Measurements from ENCODE around the gene SLAMF8. TPM values are rescaled to one million over a fixed set of nuclear protein-coding genes. Genes with fewer than 3 reads are reported as not detected.

The SLAMF8 gene
- total RNA-seq, 1 experiment from 2014 or later, result not detected

DNA sequence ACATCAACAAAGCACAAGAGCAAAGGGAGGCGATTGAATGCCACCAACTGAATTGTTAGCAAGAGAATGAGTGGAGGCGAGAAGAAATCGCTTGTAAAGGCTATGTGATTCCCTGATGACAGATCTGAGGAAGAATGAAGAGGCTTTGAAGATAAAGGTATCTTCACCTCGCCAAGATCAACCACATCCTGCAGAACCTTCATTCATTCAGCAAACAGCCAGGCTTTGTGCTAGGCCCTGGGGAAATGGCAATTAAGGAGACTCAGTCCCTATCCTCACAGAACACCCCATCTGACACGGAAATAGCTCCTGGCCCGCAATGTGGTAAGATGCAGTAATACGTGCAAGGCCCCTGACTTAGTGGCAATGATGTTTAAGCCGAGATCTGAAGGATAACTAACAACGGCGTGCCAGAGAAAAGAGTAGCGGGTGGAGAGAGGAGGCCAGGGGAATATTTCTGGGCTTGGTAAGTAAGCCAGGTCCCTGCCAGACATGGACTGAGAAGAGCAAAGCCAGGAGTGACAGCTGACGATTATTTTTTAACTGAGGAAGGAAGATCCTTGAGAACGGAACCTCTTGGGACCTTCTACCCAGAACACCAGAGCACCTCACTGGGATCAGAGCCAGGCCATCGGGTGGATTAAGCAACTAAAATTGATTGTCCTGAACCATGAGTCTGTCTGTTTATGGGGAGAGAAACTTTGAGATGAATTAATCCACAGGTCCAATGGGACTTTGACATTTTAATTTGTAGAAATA is 40.4 kb downstream of the SLAMF8 start:
- no peaks in the 10 kb centered on the region for H3K36me3 Mint-ChIP-seq

More for the DNA sequence above, 40.4 kb downstream of the SLAMF8 start:
- H3K9me3 Mint-ChIP-seq, result no peaks in the 10 kb centered on the region
- H3K4me1 Mint-ChIP-seq, result peaks cover 4% of the 10 kb centered on the region
- no peak overlapping the region for H3K4me3 Mint-ChIP-seq
- H3K27me3 Mint-ChIP-seq (ENCODE audit: low read depth), result no peaks in the 10 kb centered on the region
- ChIA-PET POLR2A (interaction anchor here (0.5 kb wide), 1 partner anchor 165 kb away, joined by 3 read pairs; no protein-coding TSS in a partner anchor), CTCF (interaction anchor here (1.0 kb wide), 1 partner anchor 13 kb away, joined by 3 read pairs; no protein-coding TSS in a partner anchor)
- ATAC-seq (no peak), DNase-seq (ENCODE audit: low spot score) (no peak)
- H3K27ac Mint-ChIP-seq, result no peak overlapping the region
- TF ChIP-seq HMGA2 (CRISPR knock-in tag; IDR thresholded peaks at IDR 0.05), result no peak
- TF ChIP-seq ZBTB21 (CRISPR knock-in tag; IDR thresholded peaks at IDR 0.05; ENCODE audit: borderline replicate concordance), result no peak
- TF ChIP-seq, protein P1, sequence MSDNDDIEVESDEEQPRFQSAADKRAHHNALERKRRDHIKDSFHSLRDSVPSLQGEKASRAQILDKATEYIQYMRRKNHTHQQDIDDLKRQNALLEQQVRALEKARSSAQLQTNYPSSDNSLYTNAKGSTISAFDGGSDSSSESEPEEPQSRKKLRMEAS (CRISPR knock-in tag; IDR thresholded peaks at IDR 0.05), result no peak
- no peak for TF ChIP-seq ZNF317 (CRISPR knock-in tag; IDR thresholded peaks at IDR 0.05; ENCODE audit: borderline replicate concordance, low read depth)
- TF ChIP-seq, protein P2, sequence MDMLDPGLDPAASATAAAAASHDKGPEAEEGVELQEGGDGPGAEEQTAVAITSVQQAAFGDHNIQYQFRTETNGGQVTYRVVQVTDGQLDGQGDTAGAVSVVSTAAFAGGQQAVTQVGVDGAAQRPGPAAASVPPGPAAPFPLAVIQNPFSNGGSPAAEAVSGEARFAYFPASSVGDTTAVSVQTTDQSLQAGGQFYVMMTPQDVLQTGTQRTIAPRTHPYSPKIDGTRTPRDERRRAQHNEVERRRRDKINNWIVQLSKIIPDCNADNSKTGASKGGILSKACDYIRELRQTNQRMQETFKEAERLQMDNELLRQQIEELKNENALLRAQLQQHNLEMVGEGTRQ (CRISPR knock-in tag; IDR thresholded peaks at IDR 0.05), result no peak
- no peak for TF ChIP-seq ESRRA (CRISPR knock-in tag; IDR thresholded peaks at IDR 0.05; ENCODE audit: borderline replicate concordance)
- TF ChIP-seq TEAD1 (CRISPR knock-in tag; IDR thresholded peaks at IDR 0.05), result no peak
- TF ChIP-seq, protein P3, sequence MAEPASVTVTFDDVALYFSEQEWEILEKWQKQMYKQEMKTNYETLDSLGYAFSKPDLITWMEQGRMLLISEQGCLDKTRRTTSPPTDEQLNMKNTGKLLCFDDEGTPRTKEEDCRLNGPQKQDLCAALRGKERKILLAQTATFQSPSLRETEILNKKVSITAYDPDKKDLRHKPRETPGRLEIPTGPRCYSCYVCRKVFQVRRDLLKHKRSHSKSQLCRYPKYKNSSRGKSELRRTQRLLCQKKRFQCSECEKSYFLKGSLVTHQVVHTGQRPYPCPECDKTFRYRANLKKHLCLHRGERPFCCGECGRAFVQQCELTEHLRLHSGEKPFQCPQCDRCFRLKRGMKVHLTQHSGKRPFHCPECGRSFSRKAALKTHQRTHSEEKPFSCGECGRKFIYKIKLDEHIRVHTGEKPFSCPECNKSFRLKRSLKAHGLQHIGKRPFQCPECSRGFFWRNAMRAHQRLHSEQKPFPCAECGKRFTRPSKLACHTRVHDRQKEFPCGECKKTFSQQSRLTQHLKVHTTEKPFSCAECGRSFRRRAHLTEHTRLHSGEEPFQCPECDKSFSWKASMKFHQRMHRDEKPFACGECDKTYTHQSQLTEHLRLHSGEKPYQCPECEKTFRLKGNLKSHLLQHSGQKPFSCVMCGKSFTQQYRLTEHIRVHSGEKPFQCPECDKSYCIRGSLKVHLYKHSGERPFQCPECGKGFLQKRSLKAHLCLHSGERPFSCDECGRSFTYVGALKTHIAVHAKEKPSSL (CRISPR knock-in tag; conservative IDR thresholded peaks at IDR 0.05), result no peak
- TF ChIP-seq NR1H2 (CRISPR knock-in tag; IDR thresholded peaks at IDR 0.05), result no peak
- no peak for TF ChIP-seq ATF1 (CRISPR knock-in tag; IDR thresholded peaks at IDR 0.05)
- TF ChIP-seq, protein P4, sequence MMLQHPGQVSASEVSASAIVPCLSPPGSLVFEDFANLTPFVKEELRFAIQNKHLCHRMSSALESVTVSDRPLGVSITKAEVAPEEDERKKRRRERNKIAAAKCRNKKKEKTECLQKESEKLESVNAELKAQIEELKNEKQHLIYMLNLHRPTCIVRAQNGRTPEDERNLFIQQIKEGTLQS (CRISPR knock-in tag; conservative IDR thresholded peaks at IDR 0.05), result no peak
- TF ChIP-seq IRF2 (CRISPR knock-in tag; IDR thresholded peaks at IDR 0.05; ENCODE audit: borderline replicate concordance, low read depth), result no peak
- TF ChIP-seq, protein P5, sequence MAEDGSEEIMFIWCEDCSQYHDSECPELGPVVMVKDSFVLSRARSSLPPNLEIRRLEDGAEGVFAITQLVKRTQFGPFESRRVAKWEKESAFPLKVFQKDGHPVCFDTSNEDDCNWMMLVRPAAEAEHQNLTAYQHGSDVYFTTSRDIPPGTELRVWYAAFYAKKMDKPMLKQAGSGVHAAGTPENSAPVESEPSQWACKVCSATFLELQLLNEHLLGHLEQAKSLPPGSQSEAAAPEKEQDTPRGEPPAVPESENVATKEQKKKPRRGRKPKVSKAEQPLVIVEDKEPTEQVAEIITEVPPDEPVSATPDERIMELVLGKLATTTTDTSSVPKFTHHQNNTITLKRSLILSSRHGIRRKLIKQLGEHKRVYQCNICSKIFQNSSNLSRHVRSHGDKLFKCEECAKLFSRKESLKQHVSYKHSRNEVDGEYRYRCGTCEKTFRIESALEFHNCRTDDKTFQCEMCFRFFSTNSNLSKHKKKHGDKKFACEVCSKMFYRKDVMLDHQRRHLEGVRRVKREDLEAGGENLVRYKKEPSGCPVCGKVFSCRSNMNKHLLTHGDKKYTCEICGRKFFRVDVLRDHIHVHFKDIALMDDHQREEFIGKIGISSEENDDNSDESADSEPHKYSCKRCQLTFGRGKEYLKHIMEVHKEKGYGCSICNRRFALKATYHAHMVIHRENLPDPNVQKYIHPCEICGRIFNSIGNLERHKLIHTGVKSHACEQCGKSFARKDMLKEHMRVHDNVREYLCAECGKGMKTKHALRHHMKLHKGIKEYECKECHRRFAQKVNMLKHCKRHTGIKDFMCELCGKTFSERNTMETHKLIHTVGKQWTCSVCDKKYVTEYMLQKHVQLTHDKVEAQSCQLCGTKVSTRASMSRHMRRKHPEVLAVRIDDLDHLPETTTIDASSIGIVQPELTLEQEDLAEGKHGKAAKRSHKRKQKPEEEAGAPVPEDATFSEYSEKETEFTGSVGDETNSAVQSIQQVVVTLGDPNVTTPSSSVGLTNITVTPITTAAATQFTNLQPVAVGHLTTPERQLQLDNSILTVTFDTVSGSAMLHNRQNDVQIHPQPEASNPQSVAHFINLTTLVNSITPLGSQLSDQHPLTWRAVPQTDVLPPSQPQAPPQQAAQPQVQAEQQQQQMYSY (CRISPR knock-in tag; IDR thresholded peaks at IDR 0.05), result no peak
- TF ChIP-seq CBFB (CRISPR knock-in tag; IDR thresholded peaks at IDR 0.05; ENCODE audit: low read depth), result no peak
- TF ChIP-seq, protein P6, sequence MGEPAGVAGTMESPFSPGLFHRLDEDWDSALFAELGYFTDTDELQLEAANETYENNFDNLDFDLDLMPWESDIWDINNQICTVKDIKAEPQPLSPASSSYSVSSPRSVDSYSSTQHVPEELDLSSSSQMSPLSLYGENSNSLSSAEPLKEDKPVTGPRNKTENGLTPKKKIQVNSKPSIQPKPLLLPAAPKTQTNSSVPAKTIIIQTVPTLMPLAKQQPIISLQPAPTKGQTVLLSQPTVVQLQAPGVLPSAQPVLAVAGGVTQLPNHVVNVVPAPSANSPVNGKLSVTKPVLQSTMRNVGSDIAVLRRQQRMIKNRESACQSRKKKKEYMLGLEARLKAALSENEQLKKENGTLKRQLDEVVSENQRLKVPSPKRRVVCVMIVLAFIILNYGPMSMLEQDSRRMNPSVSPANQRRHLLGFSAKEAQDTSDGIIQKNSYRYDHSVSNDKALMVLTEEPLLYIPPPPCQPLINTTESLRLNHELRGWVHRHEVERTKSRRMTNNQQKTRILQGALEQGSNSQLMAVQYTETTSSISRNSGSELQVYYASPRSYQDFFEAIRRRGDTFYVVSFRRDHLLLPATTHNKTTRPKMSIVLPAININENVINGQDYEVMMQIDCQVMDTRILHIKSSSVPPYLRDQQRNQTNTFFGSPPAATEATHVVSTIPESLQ (CRISPR knock-in tag; IDR thresholded peaks at IDR 0.05), result no peak
- TF ChIP-seq, protein P7, sequence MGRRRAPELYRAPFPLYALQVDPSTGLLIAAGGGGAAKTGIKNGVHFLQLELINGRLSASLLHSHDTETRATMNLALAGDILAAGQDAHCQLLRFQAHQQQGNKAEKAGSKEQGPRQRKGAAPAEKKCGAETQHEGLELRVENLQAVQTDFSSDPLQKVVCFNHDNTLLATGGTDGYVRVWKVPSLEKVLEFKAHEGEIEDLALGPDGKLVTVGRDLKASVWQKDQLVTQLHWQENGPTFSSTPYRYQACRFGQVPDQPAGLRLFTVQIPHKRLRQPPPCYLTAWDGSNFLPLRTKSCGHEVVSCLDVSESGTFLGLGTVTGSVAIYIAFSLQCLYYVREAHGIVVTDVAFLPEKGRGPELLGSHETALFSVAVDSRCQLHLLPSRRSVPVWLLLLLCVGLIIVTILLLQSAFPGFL (CRISPR knock-in tag; IDR thresholded peaks at IDR 0.05; ENCODE audit: borderline replicate concordance), result no peak
- TF ChIP-seq, protein P8, sequence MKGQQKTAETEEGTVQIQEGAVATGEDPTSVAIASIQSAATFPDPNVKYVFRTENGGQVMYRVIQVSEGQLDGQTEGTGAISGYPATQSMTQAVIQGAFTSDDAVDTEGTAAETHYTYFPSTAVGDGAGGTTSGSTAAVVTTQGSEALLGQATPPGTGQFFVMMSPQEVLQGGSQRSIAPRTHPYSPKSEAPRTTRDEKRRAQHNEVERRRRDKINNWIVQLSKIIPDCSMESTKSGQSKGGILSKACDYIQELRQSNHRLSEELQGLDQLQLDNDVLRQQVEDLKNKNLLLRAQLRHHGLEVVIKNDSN (CRISPR knock-in tag; IDR thresholded peaks at IDR 0.05), result no peak
- no peak for TF ChIP-seq ZNF219 (CRISPR knock-in tag; IDR thresholded peaks at IDR 0.05; ENCODE audit: borderline replicate concordance)
- TF ChIP-seq, protein P9, sequence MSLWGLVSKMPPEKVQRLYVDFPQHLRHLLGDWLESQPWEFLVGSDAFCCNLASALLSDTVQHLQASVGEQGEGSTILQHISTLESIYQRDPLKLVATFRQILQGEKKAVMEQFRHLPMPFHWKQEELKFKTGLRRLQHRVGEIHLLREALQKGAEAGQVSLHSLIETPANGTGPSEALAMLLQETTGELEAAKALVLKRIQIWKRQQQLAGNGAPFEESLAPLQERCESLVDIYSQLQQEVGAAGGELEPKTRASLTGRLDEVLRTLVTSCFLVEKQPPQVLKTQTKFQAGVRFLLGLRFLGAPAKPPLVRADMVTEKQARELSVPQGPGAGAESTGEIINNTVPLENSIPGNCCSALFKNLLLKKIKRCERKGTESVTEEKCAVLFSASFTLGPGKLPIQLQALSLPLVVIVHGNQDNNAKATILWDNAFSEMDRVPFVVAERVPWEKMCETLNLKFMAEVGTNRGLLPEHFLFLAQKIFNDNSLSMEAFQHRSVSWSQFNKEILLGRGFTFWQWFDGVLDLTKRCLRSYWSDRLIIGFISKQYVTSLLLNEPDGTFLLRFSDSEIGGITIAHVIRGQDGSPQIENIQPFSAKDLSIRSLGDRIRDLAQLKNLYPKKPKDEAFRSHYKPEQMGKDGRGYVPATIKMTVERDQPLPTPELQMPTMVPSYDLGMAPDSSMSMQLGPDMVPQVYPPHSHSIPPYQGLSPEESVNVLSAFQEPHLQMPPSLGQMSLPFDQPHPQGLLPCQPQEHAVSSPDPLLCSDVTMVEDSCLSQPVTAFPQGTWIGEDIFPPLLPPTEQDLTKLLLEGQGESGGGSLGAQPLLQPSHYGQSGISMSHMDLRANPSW (CRISPR knock-in tag; conservative IDR thresholded peaks at IDR 0.05; ENCODE audit: low read depth), result no peak
- TF ChIP-seq, protein P10, sequence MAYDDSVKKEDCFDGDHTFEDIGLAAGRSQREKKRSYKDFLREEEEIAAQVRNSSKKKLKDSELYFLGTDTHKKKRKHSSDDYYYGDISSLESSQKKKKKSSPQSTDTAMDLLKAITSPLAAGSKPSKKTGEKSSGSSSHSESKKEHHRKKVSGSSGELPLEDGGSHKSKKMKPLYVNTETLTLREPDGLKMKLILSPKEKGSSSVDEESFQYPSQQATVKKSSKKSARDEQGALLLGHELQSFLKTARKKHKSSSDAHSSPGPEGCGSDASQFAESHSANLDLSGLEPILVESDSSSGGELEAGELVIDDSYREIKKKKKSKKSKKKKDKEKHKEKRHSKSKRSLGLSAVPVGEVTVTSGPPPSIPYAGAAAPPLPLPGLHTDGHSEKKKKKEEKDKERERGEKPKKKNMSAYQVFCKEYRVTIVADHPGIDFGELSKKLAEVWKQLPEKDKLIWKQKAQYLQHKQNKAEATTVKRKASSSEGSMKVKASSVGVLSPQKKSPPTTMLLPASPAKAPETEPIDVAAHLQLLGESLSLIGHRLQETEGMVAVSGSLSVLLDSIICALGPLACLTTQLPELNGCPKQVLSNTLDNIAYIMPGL (CRISPR knock-in tag; IDR thresholded peaks at IDR 0.05), result no peak
